IPS-NIHi11 (cell line): ENCODE data around the gene ZDHHC13.
A peak's percentile ranks its signal among the peaks of the same experiment; 100 is the strongest.

Source experiments
- DNase-seq: peaks from one replicate; pipeline ENCODE4 v3.0.0; 2012; ENCODE audit warnings: mixed read lengths, low spot score

Gene ZDHHC13

DNA sequence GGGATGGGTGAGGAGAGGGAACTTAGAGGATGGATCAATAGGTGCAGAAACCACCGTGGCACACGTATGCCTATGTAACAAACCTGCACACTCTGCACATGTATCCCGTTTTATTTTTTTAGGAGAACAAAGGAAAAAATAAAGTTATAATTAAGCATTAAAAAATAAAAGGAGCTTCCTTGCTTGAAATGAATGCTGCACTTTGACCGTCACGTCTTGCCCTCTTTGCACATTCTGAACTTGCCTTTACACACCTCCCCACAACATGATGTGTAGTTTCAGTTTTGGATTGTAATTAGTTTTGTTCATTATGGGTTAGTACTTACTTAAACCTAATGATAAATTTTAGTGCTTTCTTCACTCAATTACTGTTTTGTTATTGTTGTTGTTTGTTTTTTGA is 87.9 kb downstream of the ZDHHC13 start:
- DNase-seq: no peak

DNA sequence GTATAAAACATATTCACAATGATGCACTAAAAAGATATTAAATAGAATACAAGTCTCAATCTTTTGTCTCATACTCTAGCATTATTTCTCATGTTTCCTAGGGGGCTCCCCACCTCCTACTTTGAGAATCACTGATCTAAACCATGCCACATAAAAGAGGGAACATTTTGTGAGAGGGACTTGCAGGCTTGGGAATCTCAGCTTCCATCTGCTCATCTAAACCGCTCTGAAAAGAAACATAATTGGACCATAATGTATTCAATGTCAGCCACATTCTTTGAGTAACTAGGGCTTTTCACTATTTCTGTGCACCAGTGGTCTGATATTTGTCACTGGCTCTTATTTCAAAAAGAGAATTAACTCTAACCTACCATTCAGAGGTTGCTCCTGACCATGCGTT is 91.2 kb downstream of the ZDHHC13 start:
- no peak for DNase-seq

DNA sequence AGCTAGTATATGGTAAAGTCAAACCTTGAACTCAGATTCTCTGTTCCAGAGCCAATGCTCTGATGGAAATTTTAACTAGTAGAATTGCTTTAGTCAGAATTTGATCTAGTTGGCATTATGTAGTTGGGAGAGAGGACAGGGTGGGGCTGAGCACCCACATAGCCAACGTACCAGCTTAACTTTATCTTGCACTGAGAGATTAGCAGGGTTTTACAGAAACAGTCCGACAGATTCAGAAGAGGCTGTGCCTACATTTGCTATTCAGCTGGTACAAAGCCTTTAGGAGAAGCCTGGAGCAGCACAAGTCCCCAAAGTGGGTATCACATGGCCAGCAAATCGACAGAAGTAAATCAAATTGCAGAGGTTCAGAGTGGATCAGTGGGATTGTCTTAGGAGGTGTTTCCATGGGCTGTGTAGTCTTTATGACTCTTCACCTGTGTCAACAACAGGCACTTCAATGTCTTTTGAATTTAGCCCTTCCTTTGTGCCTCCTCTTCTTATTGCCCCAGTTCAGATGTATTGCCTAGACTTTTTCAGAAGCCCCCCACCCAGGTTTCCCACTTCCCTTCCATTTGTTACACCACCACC is 92.1 kb downstream of the ZDHHC13 start:
- no peak for DNase-seq

DNA sequence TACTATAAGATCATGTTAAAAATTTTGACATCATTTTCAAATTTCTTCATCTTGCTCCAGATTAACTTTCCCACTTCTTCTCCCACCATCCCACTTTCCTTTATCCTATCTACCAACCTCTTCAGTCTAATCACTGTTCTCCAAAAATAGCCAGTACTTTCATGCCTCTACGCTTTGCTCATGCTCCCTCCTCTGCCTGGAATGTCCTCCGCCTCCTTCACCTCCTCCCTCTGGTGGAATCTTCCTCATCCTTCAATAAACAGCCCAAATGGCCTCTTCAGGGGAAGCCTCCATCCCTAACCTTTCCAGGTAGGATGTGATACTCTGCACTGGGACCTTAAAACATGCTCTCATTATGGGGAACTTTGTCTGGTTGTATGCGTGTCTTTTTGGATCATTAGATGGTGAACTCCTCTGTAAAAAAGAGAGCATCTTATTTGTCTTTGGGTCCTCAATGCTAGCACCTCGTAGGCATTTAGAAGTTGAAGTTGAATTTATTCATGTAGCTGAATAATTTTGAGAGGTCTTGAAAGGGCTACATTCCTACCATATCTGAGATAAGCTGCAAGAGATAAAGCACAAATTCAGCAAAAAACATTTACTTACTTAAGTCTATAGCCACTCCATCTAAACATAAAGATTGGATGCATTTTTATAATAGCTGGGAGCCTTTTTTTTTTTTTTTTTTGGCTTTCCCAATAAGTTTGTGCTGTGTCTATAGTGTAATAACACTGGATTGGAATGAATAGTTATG is 92.8 kb downstream of the ZDHHC13 start:
- no peak for DNase-seq

DNA sequence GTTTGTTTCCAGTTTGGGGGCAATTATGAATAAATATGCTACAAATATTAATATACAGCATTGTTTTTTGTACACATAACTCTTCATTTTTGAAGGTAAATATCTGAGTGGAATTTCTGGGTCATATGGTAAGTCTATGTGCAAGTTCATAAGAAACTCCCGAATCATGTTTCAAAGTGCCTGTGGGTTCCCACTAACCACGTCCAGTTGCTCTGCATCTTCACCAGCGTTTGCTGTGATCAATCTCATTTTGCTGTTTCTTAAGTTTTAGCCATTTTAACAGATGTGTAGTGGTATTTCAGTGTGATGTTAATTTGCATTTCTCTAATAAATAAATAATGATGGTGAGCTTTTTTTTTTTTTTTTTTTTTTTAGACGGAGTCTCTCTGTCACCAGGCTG is 99.1 kb downstream of the ZDHHC13 start:
- DNase-seq: no peak

DNA sequence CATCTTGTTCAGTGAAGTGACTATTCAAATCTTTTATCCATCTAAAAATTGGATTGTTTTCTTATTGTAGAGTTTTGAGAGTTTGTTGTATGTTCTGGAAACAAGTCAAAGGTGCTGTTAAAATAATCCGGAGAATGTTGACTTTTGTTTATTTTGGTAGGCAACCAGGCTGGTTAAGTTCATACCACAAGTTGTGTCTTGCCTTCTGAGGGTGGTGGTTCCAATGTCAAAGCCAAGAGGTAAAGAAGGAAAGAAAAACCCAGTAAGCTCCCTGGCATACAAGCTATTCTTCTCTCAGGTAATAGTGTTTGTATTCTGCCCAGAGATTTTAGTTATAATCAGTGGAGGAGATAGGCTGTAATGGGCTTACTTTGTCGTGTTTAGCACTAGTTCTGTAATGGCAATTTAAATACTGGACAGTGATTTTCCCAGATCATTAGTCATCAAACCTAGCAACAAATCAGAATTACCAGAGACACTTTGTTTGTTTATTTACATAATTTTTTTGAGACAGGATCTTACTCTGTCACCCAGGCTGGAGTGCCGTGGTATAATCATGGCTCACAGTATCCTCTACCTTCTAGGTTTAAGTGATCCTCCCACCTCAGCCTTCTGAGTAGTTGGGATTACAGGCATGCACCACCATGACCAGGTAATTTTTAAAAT is 99.9 kb downstream of the ZDHHC13 start:
- DNase-seq: no peak

DNA sequence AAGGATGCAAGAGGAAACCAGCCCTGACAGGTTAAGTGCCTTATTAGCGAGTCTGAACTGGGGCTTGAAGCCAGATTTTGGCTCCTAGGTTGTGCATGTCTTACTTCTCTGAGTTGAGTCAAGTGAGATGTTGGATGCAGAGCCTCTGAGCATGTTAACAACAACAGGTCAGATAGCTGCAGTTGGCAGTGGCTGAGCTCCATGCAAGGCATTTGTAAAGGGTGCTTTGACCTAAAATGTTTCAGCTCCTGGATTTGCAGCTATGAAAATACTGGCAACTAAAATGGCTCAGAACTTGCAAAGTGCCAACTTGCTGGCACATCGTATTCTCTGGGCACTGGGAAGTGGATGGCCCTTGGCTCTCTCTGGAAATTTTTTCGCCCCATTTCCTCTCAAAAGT is 101.2 kb downstream of the ZDHHC13 start:
- no peak for DNase-seq

DNA sequence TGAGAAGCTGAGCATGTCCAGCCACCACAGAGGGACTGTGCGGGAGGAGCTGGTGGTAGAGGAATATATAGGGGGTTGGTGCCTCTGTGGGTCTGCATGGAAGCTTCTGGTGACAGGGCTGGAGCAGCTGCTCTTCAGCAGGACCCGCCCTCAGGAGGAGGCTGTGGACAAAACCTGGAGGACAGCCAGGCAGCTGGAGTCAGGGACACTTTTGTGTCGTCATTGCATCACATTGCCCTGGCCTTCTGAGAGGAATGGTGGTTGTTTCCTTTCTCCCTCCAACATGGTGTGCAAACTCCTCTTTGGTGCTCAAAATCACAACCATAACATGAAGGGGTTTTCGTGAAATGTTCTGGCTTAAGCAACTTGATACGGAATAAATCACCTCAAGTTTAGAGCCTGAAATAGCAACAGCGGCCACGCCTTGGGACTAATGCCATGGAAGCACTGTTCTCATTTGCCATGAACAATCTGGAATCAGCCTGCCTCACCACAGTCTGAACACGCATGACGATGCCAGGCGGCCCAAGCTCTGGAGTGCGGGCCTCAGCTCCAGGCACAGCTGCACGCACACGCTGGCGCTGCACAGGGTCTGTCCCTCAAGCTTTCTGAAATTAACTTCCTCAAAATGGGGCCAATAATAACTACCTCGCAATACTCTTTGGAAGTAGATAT is 102.0 kb downstream of the ZDHHC13 start:
- DNase-seq: peak; percentile 32

DNA sequence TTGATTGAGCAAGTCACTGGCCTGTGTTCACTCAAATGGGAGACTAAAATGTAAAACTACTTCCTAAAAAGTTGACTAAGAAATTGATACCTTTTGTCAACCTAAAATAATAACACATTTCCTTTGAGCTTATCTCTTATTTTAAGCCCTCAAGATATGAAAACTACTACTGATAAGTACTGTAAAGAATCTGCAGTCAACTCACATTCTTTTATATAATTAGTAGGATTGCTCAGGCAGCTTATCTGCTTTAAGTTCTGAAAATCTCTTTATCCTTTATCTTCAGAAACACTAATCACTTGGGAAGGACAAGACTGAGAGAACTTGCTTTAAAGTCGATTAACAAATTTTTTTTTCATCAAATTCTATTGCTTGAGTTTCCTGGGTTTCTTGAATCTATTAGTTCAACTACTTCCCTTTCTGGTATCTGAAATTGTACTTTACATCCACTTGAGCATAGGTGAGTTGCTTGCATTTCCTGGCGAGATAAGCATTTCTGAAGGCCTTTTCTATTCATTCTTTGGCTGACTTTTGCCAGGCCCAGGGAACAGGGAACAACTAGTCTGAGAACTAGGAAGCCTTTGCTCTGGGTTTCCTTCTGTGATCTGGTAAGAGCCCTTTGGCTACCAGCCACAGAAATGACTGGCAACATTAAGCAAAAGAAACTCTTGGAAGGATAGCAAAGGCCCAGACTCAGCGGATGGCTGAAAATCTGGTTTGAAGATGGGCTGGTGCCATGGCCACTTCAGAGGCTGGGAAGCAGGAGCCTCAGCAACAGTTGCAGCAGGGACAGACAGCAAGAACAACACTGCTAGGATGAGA is 104.1 kb downstream of the ZDHHC13 start:
- DNase-seq: no peak

DNA sequence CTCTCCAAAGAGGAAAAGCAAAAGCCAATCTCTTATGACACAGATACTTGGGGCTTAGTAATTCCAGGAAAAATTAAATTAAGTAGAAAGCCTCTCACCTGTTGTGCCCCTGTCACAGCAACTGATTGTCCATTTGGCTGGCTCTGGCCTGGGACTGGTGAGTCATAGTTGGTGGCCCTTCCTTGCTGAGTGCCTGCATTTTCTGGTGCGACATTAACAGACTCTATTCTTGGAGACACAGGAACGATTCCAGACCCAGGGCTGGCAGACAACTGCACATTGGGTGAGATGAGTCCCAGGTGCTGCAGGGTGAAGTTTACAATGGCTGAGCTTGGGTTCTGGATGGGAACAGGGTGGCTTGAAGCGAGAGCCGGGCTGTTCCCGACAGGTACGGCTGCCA is 108.2 kb downstream of the ZDHHC13 start:
- DNase-seq: no peak

DNA sequence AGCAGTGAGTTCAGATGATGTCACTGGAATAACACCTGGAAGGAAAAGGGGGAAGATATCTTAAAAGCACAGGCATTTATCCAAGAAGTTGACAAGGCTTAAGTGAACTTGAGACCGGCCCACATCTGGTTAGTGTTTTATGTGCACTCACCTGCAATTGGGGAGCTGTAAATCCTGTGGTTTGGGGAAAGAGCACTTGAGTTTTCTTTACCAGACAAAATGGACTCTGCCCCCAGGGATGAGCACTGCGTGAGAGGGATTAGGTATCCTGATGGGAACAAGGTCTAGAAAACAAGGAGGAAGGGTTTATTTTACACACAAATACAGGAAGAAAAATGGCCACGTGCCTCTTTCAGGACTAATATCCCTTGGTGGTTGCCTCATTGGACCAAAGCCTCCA is 108.6 kb downstream of the ZDHHC13 start:
- no peak for DNase-seq
